K562 (cell line): ENCODE data around the gene DDX50.

Source experiments
- BRD4 ChIP-seq: fragments of 200-600 bp; sonication (generic); IDR thresholded peaks from 2 replicates; pipeline ENCODE4 v1.6.1; 2017; ENCODE audit warnings: inconsistent platforms
- CTCF ChIP-seq, 3 experiments: IDR thresholded peaks in 2 of 3; conservative IDR thresholded peaks in 1 of 3; 2 replicates each; pipeline ENCODE4 v1.5.1; 2011 to 2012; ENCODE audit warnings: low read length in 3 of 3, mild to moderate bottlenecking in 3 of 3, control low read depth in 2 of 3, improper control_type of control experiment in 1 of 3, inconsistent platforms in 1 of 3, low read depth in 1 of 3, mixed read lengths in 1 of 3, moderate library complexity in 1 of 3; ENCODE audit not compliant: insufficient read depth in 2 of 3
- NRF1 ChIP-seq, 2 experiments: fragments of 450-650 bp; IDR thresholded peaks in 1 of 2; conservative IDR thresholded peaks in 1 of 2; 2 replicates each; pipeline ENCODE4 v1.6.1; 2014; ENCODE audit warnings: mild to moderate bottlenecking in 2 of 2
- ZNF77 ChIP-seq: fragments of 250-450 bp; sonication (Bioruptor Pico); IDR thresholded peaks from 2 replicates; pipeline ENCODE4 v1.5.0; 2020

- TF ChIP-seq ZNF77 = no peak
- no peak for TF ChIP-seq NRF1 (conservative IDR thresholded peaks at IDR 0.05 in 1 of 2, IDR thresholded peaks at IDR 0.05 in 1 of 2)
- TF ChIP-seq BRD4 = no peak
- TF ChIP-seq CTCF (IDR thresholded peaks at IDR 0.05 in 2 of 3, conservative IDR thresholded peaks at IDR 0.05 in 1 of 3; ENCODE audit: insufficient read depth in 2 of 3, low read depth in 1 of 3, low read length in 3 of 3) = no peak
These were observed 29.3 kb upstream of the DDX50 start for GRCh38 chr10:68871731-68872342.
